ENCODE data around the gene GRIK1.

GRIK1 gene

GRCh38 chr21:29851611-29852010 is 88.2 kb downstream of the GRIK1 start:
- no peak for TF ChIP-seq CTCF (IDR thresholded peaks at IDR 0.05)

- peak; percentile 69 for TF ChIP-seq CTCF (IDR thresholded peaks at IDR 0.05)
Observed at GRCh38 chr21:29849735-29850176, 90.0 kb downstream of the GRIK1 start.

DNA sequence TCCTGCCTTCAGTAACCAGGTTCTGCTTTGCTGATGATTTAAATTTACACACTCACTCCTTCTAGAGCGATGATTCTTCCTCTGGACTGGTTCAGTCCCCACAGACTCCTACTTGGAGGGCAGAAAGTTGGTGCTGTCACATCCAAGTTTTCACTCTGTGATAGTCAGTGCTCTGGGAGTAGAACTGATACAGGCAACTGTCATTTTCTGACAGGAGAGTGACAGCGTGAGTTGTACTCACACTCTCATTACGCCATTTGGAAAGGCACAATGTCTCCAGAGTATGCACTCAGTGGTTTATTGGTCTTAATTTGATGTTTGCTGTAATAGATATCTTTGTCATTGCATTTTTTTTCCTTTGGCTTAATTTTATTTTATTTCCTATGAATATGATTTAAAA is 96.0 kb downstream of the GRIK1 start:
- no peak for TF ChIP-seq CTCF (IDR thresholded peaks at IDR 0.05)

DNA sequence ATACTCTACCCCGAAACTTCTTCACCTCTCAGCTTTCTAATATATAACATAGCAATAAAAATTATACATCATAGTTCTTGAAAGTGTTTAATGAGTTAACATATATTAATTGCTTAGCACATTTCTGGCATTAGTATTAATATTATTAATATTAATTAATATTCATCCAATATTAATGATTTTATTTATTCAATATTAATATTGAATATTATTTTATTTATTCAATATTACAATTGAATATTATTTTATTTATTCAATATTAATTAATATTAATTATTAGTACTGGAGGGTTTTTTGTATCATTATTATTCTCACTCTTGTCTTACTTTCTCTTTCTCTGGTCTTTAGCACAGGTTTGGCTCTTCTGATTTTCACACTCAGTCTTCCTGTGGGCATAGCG is 105.2 kb downstream of the GRIK1 start:
- no peak for TF ChIP-seq CTCF (IDR thresholded peaks at IDR 0.05)

DNA sequence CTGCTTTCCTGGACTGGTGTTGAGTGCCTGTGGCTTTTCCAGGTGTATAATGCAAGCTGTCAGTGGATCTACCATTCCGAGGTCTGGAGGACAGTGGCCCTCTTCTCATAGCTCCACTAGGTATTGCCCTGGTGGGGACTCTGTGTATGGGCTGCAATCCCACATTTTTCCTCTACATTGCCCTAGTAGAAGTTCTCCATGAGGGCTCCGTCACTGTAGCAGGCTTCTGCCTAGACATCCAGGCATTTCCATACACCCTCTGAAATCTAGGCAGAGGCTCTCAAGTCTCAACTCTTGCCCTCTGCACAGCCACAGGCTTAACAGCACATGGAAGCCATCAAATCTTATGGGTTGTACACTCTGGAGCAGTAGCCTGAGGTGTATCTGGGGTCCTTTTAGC is 107.6 kb downstream of the GRIK1 start:
- TF ChIP-seq CTCF (IDR thresholded peaks at IDR 0.05) = no peak

DNA sequence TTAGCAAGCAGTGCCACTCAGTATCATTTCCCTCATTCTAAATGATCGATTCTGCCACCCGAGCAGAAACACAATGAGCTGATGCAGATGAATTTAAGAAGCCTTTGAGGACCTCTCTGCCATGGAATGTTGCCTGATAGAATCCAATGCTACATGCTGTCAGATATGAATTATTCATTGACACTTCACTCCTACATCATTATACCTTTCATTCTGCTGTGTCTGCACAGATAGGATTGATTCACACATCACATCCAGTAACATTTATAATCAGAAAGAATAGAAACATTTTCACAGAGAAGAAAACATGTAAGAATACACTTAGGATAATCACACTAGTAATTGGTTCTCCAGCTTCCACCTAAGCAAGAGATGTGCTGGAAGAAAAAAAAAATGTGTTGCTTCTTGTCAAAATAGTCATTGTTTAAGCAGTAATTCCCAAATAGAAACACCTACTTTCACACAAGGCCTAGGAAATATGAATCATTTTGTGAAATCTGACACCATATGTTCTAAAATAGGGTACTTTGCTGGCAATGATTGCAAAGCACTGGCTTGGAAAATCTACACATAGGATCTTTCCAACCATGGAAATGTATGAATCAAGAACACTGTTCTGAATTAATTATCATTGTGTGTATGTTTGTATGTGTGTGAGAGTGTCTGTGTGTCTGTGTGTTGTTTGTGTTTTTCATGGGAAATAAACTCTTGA is 110.1 kb downstream of the GRIK1 start:
- no peak for TF ChIP-seq CTCF (IDR thresholded peaks at IDR 0.05)

- no peak for TF ChIP-seq CTCF (IDR thresholded peaks at IDR 0.05)
Observed at GRCh38 chr21:29827647-29828046, 112.1 kb downstream of the GRIK1 start.

DNA sequence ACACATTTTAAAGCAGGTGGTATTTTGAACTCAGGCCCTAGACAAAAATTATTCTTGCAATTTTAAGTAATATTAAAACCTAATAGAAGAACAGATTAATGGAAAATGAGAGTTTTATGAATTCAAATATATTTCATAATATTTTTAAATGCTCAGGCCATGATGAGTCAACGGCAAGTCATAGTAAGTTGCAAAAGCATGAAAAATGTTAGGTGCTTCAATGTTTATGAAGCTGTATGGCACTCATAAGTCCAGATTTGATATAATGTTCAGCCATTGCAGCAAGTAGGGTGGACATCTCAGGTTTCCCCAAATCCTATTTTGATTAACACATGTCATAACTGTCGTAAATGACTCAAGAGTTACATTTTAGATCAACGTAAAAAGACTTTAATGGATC is 112.6 kb downstream of the GRIK1 start:
- no peak for TF ChIP-seq CTCF (IDR thresholded peaks at IDR 0.05)

Measured in LNCAP (cell line).